ENCODE results near the gene DSCAML1.
A peak's percentile ranks its signal among the peaks of the same experiment; 100 is the strongest.

DSCAML1 gene

GRCh38 chr11:117618982-117619355 lies 178.0 kb downstream of the DSCAML1 start:
- Histone ChIP-seq H3K4me3 (ENCODE audit: low read depth, low read length) (no peak overlapping the region), H3K27me3 (replicated peaks) (no peaks in the 10 kb centered on the region), H3K27ac (no peak overlapping the region), H3K36me3 (replicated peaks) (no peaks in the 10 kb centered on the region)
- no peak for TF ChIP-seq CTCF (IDR thresholded peaks at IDR 0.05; ENCODE audit: low read depth, low read length, missing control alignments)
- DNase-seq, result no peak
- in situ Hi-C loops (cut with HindIII; ENCODE audit: low pct_ligation_motif_present, low sequenced_read_pairs), result no loop called here

- no peak overlapping the region for H3K27ac ChIP-seq
- no peak for DNase-seq
- H3K27me3 ChIP-seq (replicated peaks), result no peaks in the 10 kb centered on the region
- in situ Hi-C loops (cut with HindIII; ENCODE audit: low pct_ligation_motif_present, low sequenced_read_pairs), result no loop called here
- H3K4me3 ChIP-seq (ENCODE audit: low read depth, low read length), result no peak overlapping the region
- TF ChIP-seq CTCF (IDR thresholded peaks at IDR 0.05; ENCODE audit: low read depth, low read length, missing control alignments), result no peak
- no peaks in the 10 kb centered on the region for H3K36me3 ChIP-seq (replicated peaks)
These were observed 178.6 kb downstream of the DSCAML1 start for GRCh38 chr11:117618302-117618981.

GRCh38 chr11:117616979-117617378 lies 180.0 kb downstream of the DSCAML1 start:
- Histone ChIP-seq H3K36me3 (replicated peaks) (no peaks in the 10 kb centered on the region), H3K27me3 (replicated peaks) (no peaks in the 10 kb centered on the region), H3K27ac (no peak overlapping the region), H3K4me3 (ENCODE audit: low read depth, low read length) (no peak overlapping the region)
- TF ChIP-seq CTCF (IDR thresholded peaks at IDR 0.05; ENCODE audit: low read depth, low read length, missing control alignments), result no peak
- DNase-seq, result no peak
- in situ Hi-C loops (cut with HindIII; ENCODE audit: low pct_ligation_motif_present, low sequenced_read_pairs), result no loop called here

GRCh38 chr11:117614728-117615127 lies 182.3 kb downstream of the DSCAML1 start:
- in situ Hi-C loops (cut with HindIII; ENCODE audit: low pct_ligation_motif_present, low sequenced_read_pairs), result no loop called here
- H3K27ac ChIP-seq, result no peak overlapping the region
- no peak for DNase-seq
- TF ChIP-seq CTCF (IDR thresholded peaks at IDR 0.05; ENCODE audit: low read depth, low read length, missing control alignments), result peak; percentile 21
- no peaks in the 10 kb centered on the region for H3K36me3 ChIP-seq (replicated peaks)
- H3K4me3 ChIP-seq (ENCODE audit: low read depth, low read length), result no peak overlapping the region
- H3K27me3 ChIP-seq (replicated peaks), result no peaks in the 10 kb centered on the region

GRCh38 chr11:117613521-117613920 lies 183.5 kb downstream of the DSCAML1 start:
- H3K4me3 ChIP-seq (ENCODE audit: low read depth, low read length), result no peak overlapping the region
- H3K27me3 ChIP-seq (replicated peaks), result no peaks in the 10 kb centered on the region
- H3K27ac ChIP-seq, result no peak overlapping the region
- no peak for DNase-seq
- TF ChIP-seq CTCF (IDR thresholded peaks at IDR 0.05; ENCODE audit: low read depth, low read length, missing control alignments), result no peak
- no peaks in the 10 kb centered on the region for H3K36me3 ChIP-seq (replicated peaks)
- in situ Hi-C loops (cut with HindIII; ENCODE audit: low pct_ligation_motif_present, low sequenced_read_pairs), result no loop called here

- TF ChIP-seq CTCF (IDR thresholded peaks at IDR 0.05; ENCODE audit: low read depth, low read length, missing control alignments), result no peak
- no peak overlapping the region for H3K27ac ChIP-seq
- H3K27me3 ChIP-seq (replicated peaks), result no peaks in the 10 kb centered on the region
- no peak for DNase-seq
- no peaks in the 10 kb centered on the region for H3K36me3 ChIP-seq (replicated peaks)
- H3K4me3 ChIP-seq (ENCODE audit: low read depth, low read length), result no peak overlapping the region
- in situ Hi-C loops (cut with HindIII; ENCODE audit: low pct_ligation_motif_present, low sequenced_read_pairs), result no loop called here
These were observed 184.8 kb downstream of the DSCAML1 start for GRCh38 chr11:117612177-117612576.

Data from brain microvascular endothelial cell (primary cell).